ENCODE measurements around the gene U2AF1.
"Not testable (repeated sequence)": the region's sequence is repeated elsewhere in the genome, so short reads cannot be mapped to it uniquely, and the experiment has no call there.

Gene U2AF1

GRCh38 chr21:43082587-43083300 lies 24.6 kb downstream of the U2AF1 start:
- not testable (repeated sequence) for H3K36me3 ChIP-seq (ENCODE audit: insufficient read depth); H3K27ac ChIP-seq; H3K4me3 ChIP-seq (IDR thresholded peaks at IDR 0.05; ENCODE audit: insufficient read depth, low read depth, low read length); H3K9ac ChIP-seq; H3K4me1 ChIP-seq (ENCODE audit: low read depth, poor library complexity, severe bottlenecking); H3K4me2 ChIP-seq; H4K20me1 ChIP-seq (ENCODE audit: insufficient read depth); H3K79me2 ChIP-seq (ENCODE audit: insufficient read depth, low read depth); H2AFZ ChIP-seq (ENCODE audit: low read depth); H3K27me3 ChIP-seq (ENCODE audit: insufficient read depth, low read depth)

GRCh38 chr21:43076643-43077042 lies 30.7 kb downstream of the U2AF1 start:
- not testable (repeated sequence) for H3K79me2 ChIP-seq (ENCODE audit: insufficient read depth, low read depth); H3K9ac ChIP-seq; H3K27ac ChIP-seq; H3K4me2 ChIP-seq; H3K4me3 ChIP-seq (IDR thresholded peaks at IDR 0.05; ENCODE audit: insufficient read depth, low read depth, low read length); H2AFZ ChIP-seq (ENCODE audit: low read depth); H4K20me1 ChIP-seq (ENCODE audit: insufficient read depth); H3K27me3 ChIP-seq (ENCODE audit: insufficient read depth, low read depth); H3K36me3 ChIP-seq (ENCODE audit: insufficient read depth); H3K4me1 ChIP-seq (ENCODE audit: low read depth, poor library complexity, severe bottlenecking)

- H2AFZ ChIP-seq (ENCODE audit: low read depth); H3K27me3 ChIP-seq (ENCODE audit: insufficient read depth, low read depth); H3K79me2 ChIP-seq (ENCODE audit: insufficient read depth, low read depth); H4K20me1 ChIP-seq (ENCODE audit: insufficient read depth); H3K9ac ChIP-seq; H3K36me3 ChIP-seq (ENCODE audit: insufficient read depth); H3K27ac ChIP-seq; H3K4me3 ChIP-seq (IDR thresholded peaks at IDR 0.05; ENCODE audit: insufficient read depth, low read depth, low read length); H3K4me1 ChIP-seq (ENCODE audit: low read depth, poor library complexity, severe bottlenecking); H3K4me2 ChIP-seq: not testable (repeated sequence)
Observed at GRCh38 chr21:43076023-43076637, 31.2 kb downstream of the U2AF1 start.

- not testable (repeated sequence) for H4K20me1 ChIP-seq (ENCODE audit: insufficient read depth); H3K79me2 ChIP-seq (ENCODE audit: insufficient read depth, low read depth); H3K4me3 ChIP-seq (IDR thresholded peaks at IDR 0.05; ENCODE audit: insufficient read depth, low read depth, low read length); H3K27me3 ChIP-seq (ENCODE audit: insufficient read depth, low read depth); H3K4me1 ChIP-seq (ENCODE audit: low read depth, poor library complexity, severe bottlenecking); H3K36me3 ChIP-seq (ENCODE audit: insufficient read depth); H3K9ac ChIP-seq; H2AFZ ChIP-seq (ENCODE audit: low read depth); H3K4me2 ChIP-seq; H3K27ac ChIP-seq
Observed at GRCh38 chr21:43075170-43076022, 32.0 kb downstream of the U2AF1 start, which contains the start of gene CBS. Gene CBS (minus strand): TSS chr21:43075835. CDS start chr21:43072193, 3,642 bp downstream.

- not testable (repeated sequence) for H3K36me3 ChIP-seq (ENCODE audit: insufficient read depth); H3K27ac ChIP-seq; H3K4me1 ChIP-seq (ENCODE audit: low read depth, poor library complexity, severe bottlenecking); H3K79me2 ChIP-seq (ENCODE audit: insufficient read depth, low read depth); H3K27me3 ChIP-seq (ENCODE audit: insufficient read depth, low read depth); H2AFZ ChIP-seq (ENCODE audit: low read depth); H3K4me2 ChIP-seq; H3K4me3 ChIP-seq (IDR thresholded peaks at IDR 0.05; ENCODE audit: insufficient read depth, low read depth, low read length); H4K20me1 ChIP-seq (ENCODE audit: insufficient read depth); H3K9ac ChIP-seq
Observed at GRCh38 chr21:43074401-43075169, 32.8 kb downstream of the U2AF1 start.

GRCh38 chr21:43072742-43073141 lies 34.6 kb downstream of the U2AF1 start:
- not testable (repeated sequence) for H4K20me1 ChIP-seq (ENCODE audit: insufficient read depth); H3K27me3 ChIP-seq (ENCODE audit: insufficient read depth, low read depth); H3K36me3 ChIP-seq (ENCODE audit: insufficient read depth); H3K79me2 ChIP-seq (ENCODE audit: insufficient read depth, low read depth); H3K4me3 ChIP-seq (IDR thresholded peaks at IDR 0.05; ENCODE audit: insufficient read depth, low read depth, low read length); H3K4me1 ChIP-seq (ENCODE audit: low read depth, poor library complexity, severe bottlenecking); H3K27ac ChIP-seq; H3K4me2 ChIP-seq; H3K9ac ChIP-seq; H2AFZ ChIP-seq (ENCODE audit: low read depth)

- H3K79me2 ChIP-seq (ENCODE audit: insufficient read depth, low read depth); H3K4me2 ChIP-seq; H3K36me3 ChIP-seq (ENCODE audit: insufficient read depth); H3K9ac ChIP-seq; H4K20me1 ChIP-seq (ENCODE audit: insufficient read depth); H3K4me3 ChIP-seq (IDR thresholded peaks at IDR 0.05; ENCODE audit: insufficient read depth, low read depth, low read length); H3K27me3 ChIP-seq (ENCODE audit: insufficient read depth, low read depth); H3K4me1 ChIP-seq (ENCODE audit: low read depth, poor library complexity, severe bottlenecking); H2AFZ ChIP-seq (ENCODE audit: low read depth); H3K27ac ChIP-seq: not testable (repeated sequence)
Observed at GRCh38 chr21:43069682-43070081, 37.7 kb downstream of the U2AF1 start.

- not testable (repeated sequence) for H3K4me2 ChIP-seq; H3K4me1 ChIP-seq (ENCODE audit: low read depth, poor library complexity, severe bottlenecking); H3K4me3 ChIP-seq (IDR thresholded peaks at IDR 0.05; ENCODE audit: insufficient read depth, low read depth, low read length); H4K20me1 ChIP-seq (ENCODE audit: insufficient read depth); H3K9ac ChIP-seq; H3K27me3 ChIP-seq (ENCODE audit: insufficient read depth, low read depth); H3K27ac ChIP-seq; H2AFZ ChIP-seq (ENCODE audit: low read depth); H3K79me2 ChIP-seq (ENCODE audit: insufficient read depth, low read depth); H3K36me3 ChIP-seq (ENCODE audit: insufficient read depth)
Observed at GRCh38 chr21:43068065-43068464, 39.3 kb downstream of the U2AF1 start.

GRCh38 chr21:43066690-43067089 lies 40.7 kb downstream of the U2AF1 start:
- not testable (repeated sequence) for H3K79me2 ChIP-seq (ENCODE audit: insufficient read depth, low read depth); H3K27ac ChIP-seq; H3K4me3 ChIP-seq (IDR thresholded peaks at IDR 0.05; ENCODE audit: insufficient read depth, low read depth, low read length); H3K36me3 ChIP-seq (ENCODE audit: insufficient read depth); H2AFZ ChIP-seq (ENCODE audit: low read depth); H3K27me3 ChIP-seq (ENCODE audit: insufficient read depth, low read depth); H3K9ac ChIP-seq; H3K4me1 ChIP-seq (ENCODE audit: low read depth, poor library complexity, severe bottlenecking); H3K4me2 ChIP-seq; H4K20me1 ChIP-seq (ENCODE audit: insufficient read depth)
